NCI-H69 (cell line): Measurements from ENCODE around the gene POLR2M.

Source experiments
- DNase-seq: peaks from one replicate; lab custom pipeline; 2025; lab: John Stamatoyannopoulos, UW

The POLR2M gene

DNA sequence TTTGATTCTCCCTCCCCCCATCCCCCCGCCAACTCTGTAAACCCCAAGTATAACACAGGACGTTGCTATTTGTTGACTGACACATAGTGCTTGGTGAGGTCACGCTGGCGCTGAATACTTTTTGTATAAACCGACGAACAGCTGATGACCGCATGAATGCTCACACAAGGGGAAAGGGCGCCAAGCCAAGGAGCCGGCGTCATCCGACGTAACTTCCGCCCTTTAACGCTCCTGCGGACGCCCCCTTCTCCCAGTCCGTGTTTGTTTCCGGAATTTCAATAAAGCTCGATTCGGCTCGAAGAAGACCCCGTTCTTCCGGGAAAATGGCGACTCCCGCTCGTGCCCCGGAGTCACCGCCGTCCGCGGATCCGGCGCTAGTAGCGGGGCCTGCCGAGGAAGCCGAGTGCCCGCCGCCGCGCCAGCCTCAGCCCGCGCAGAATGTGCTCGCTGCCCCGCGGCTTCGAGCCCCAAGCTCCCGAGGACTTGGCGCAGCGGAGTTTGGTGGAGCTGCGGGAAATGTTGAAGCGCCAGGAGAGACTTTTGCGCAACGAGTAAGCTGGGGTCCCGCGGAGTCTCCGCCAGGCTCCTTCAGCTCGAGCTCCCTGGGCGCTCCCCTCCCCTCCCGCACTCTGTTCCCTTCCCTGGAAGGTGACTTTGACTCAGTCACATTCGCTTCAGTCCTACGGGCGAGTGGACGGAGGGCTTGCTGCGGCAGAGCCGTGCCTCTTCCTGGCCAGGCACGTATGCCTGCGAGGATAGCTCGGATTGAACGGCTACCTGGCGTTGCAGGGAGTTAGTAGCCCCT, at the start of gene POLR2M:
Gene POLR2M (plus strand): TSS at position 310 of the 805 bp plus-strand sequence. CDS start 129 bp downstream, at position 439.
- DNase-seq = peak; percentile 99

DNA sequence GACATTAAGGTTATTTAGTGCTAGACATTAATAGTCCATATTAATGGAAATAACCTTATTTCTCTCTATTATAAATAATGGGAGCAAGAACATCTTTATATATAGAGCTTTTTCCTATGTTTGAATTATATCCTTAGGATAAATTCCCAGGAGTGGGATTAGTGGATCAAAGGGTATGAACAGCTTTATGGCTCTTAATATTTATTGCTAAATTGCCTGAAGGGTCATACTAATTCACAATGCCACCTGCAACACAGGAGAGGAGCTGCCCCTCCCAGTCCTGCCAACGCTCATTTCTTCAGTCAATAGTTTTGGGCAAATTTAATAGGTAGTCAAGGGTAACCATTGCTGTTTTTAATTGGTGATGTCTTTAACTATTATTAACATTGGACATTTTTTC, 48.9 kb upstream of the POLR2M start:
- DNase-seq = no peak

DNA sequence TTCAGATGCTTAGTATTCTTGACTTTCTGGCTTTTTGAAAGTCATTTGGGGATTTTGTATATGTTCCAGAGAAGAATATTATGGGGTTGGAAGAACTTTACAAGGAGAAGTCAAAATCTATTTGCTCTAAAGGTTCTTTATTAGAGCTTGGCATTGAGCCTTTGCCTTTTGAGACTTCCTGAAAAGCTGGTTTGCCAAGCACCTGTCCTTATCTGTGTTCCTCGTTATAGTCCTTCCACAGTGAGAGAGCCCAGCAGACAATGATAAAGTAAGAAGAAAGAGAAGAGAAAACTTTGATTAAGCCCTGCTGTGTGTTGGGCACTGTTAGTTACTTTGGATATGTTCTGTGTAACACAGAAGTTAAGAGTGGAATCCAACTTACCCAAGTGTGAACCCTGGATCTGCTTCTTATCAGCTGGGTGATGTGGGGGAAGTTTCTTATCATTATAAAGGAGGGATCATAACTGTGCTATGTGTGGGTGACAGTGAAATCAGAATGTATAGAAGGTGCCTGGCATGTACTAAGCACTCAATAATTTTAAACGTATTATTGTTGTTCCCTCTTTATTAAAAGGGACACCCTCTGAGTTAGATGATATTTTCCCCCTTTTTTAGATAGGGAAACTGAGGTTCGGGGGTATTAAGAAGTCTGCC, 44.3 kb upstream of the POLR2M start:
- DNase-seq = no peak

DNA sequence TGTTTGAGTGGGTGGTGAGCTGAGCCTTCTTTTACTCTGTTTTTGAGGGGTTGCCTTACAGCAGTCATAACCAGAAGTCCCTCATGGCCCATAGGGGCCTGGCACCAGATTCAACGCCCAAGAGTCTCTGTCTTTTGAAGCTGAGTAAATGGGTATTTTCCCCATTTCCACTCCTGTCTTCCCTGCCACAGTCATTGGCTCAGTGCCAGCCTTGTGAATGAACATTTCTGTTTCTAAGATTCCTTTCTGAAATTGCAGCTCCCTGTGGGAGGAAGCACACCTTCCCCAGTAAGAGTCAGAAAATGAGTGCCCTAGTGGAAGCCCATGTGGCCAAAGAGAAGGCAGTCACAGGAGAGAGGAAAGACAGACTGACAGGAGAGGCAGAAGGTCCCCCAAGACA, 43.7 kb upstream of the POLR2M start:
- DNase-seq = peak; percentile 25

DNA sequence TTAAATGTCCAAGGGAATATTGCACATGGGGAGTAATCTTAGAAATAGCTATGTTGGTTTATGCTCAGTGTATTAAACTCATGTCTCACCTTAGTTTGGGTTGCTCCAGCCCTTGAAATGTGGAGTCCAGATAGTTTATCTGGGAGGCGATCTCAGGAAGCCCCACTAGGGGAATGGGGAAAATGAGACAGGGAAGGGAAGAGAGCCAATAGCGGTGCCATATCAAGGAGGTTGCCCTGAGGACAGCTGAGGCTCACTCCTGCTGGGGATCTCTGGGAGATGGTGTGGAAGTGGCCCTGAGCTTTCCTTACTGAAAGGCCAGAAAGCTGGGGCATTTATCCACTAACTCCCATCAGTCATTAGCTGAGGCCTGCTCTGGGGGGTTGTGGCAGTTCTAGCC, 43.3 kb upstream of the POLR2M start:
- DNase-seq = no peak

DNA sequence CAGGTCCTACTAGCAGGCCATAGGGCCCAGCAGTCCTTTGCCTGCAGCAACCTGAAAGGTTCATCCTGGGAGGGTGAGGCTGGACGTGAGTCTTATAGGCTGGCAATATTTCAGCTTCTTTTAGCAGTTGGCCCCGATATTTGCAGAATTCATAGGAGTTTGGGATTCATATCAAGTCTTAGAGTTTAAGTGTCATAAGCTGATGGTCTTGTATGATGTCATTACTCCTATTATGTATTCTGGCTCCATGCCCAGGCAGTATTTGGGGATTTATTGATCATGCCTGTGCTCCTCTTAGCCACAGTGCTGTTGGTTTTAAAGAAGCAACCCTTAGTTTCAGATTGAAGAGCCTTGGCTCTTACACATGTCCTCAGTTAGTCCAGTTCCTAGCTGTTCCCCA, 41.3 kb upstream of the POLR2M start:
- DNase-seq = no peak

DNA sequence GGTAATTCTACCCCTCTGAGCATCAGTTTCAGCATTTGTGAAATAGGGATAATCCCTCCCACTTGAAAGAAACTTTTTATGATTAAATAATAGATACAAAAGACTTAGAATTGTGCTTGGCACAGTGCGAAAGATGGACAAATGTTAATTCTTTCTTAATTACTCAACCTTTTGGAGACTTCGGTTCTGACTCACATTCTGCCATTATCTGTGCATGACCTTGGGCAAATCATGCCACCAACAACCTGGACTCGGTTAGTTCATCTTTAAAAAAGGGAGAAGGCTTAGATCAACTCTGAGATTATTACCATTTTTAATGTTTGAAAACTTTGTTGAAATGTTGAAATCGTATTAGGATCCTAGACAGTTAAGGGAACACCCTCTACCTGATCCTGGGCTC, 40.6 kb upstream of the POLR2M start:
- DNase-seq = no peak

DNA sequence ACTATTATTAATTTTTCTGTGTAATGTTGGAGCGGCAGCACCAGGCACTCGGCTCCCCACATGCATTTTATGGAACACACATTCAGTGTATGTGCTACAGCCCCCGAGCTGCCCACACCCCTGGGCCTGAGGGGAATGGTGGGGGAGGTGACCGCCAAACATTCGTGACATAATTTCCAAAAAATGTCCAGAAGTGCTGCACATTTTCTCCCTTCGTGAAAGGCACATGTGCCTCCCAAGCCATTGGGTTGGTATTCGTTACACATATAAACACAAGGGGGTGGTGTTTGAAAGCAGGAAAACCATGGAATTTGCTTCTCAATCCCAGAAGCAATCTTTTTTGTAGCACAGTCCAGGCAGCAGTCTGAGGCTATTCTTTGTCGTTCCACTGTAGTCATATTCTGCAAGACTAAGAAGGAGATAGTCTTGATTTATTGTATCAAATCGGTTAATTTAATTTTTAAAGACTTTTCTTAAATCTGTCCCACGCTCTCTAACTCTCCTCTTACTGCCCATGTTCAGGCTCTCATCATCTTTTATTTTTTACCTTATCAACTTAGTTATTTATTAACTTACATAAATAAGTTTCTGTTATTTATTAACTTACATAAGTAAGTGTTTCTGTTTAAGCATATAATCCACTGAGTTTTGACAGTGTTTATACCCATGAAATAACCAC, 39.2 kb upstream of the POLR2M start:
- DNase-seq = peak; percentile 45

DNA sequence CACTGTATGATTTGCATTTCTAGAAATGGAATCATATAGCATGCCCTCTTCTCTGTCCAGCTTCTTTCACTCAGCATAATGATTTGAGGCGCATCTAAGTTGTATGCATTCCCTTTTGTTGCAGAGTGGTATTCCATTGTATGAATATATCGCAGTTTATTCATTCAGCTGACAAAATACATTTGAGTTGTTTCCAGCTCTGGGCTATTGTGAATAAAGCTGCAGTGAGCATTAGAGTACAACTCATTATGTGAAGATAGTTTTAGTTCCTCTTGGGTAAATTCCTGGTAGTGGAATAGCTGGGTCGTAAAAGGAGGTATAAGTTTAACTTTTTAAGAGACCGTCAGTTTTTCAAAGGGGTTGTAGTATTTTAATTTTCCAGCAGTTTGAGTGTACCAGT, 38.5 kb upstream of the POLR2M start:
- no peak for DNase-seq

DNA sequence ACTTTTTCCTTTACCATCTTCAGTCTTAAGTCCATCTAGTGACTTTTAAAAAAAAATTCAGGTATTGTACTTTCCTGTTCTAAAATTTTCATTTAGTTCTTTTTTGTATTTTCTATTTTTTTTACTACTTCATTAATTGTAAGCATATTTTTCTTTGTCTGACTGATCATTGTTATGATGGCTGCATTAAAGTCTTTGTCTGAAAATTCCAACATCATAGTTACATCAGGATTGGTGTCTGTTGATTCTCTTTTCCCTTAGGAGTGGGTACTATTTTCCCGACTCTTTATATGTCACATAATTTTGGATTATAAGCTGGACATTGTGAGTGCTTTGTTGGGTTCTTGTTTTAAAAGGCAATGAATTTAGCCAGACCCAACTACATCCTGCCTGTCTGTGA, 34.9 kb upstream of the POLR2M start:
- DNase-seq = no peak

DNA sequence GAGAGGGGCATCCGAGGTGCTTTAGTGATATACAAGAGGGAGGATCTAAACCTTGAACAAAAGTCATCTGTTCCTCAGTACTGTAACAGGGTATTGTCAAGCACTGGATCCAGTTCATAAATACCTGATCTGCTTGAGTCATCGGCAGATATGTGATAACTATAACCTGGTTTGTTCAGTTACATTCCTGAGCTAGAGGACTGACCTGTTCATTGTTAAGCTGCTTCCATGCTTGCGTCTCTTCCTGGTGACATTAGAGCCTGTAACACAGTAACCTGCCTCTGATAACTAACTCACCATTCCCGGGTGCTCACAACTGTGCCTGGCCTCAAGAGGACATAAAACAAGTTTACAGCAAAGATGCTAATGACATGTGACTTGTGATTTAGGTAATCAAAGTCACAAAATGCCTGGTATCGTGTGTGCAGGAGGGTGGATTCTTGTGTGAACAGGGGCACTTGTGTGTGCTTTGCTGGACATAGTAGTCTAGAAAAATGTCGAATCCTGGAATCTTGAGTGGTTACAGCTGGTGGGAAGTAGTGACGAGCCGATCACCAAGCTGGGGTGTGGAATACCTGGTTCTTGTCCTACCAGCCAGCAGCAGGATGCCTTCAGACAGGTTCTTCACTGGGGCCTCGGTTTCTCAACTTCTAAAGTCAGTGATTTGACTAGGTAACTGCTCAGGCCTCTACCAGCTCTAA, 30.9 kb upstream of the POLR2M start:
- no peak for DNase-seq

DNA sequence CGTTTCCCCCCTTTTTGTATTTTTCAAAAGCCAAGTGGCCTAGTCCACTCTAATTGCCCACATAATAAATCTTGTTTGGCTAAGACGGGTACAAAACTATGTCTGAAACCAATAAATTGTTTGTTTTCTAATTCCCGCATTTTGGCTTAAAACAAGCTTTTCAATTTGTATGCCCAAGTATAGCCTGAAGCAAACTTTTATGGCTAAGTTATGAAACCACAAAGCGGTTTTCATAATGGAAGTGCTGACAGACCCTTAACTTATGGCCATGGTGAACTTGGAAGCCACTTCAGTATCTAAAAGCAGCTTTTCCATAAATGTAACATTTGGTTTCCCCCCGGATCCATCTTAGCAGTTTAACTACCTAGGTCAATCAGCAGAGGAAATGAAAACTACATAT, 29.9 kb upstream of the POLR2M start:
- no peak for DNase-seq

DNA sequence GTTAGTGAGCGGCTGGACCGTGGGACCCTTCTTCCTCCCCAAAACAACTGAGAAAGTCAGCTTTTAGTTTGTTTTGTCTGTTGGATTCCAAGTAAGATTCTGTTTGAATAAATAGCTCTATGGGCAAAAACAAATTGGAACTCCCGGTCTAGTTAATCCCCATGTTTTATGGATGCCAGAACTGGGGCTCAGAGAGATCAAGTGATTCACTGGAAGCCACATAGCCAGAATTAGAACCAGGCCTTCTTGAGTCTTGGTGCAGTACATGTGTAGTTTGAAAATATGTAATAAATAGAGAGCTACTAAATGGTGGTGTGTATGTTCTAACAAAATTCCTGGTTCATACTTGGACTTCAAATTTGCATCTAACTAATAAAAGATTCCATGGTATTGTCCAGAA, 29.3 kb upstream of the POLR2M start:
- no peak for DNase-seq

DNA sequence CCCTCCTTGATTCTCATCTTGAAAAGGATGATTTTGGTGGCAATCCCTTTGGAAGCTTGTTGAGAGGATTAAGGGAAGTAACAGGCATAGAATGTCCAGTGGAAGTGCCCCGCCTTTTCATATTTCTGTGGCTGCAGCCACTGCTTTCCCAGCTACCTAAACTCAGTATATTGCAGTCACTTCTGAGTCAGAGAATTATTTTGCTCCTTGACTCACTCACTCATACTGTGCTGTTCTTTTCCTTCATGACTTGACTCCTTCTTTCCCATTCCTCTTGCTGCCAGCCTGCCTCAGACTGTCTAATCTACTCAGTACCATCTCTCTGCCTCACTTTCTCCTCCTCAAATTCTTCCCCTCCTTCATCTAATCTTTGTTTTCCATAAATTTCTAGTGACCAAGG, 26.5 kb upstream of the POLR2M start:
- no peak for DNase-seq

DNA sequence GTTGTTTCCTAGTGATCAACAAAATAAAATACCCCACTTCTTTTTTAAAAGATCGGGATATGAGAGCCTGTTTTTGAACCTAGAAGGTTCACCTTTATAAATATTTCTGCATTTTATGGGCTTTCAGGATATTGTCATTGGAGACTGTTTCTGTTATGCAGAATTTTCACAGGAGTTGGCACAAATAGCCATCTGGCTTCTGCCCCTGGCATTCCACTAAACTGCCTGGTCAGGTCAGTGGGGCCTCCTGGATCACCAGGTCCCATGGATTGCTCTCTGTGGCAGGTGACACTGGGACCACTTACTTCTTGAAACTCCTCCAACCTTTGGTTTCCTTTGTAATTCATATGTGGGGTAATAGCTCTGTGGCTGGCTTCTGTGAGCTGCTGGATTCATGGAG, 25.5 kb upstream of the POLR2M start:
- no peak for DNase-seq

DNA sequence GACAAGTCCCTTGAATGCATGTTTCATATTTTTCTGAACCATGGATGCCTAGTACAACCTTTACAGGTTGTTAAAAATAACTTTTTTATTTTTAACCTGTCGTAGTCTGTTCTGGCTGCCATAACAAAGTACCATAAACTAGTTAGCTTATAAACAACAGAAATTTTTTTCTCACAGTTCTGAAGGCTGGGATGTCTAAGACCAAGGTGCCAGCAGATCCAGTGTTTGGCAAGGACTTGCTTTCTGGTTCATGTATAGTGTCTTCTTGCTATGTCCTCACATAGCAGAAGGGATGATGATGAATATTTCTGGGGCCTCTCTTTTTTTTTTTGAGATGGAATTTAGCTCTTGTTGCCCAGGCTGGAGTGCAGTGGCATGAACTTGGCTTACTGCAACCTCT, 23.0 kb upstream of the POLR2M start:
- no peak for DNase-seq

DNA sequence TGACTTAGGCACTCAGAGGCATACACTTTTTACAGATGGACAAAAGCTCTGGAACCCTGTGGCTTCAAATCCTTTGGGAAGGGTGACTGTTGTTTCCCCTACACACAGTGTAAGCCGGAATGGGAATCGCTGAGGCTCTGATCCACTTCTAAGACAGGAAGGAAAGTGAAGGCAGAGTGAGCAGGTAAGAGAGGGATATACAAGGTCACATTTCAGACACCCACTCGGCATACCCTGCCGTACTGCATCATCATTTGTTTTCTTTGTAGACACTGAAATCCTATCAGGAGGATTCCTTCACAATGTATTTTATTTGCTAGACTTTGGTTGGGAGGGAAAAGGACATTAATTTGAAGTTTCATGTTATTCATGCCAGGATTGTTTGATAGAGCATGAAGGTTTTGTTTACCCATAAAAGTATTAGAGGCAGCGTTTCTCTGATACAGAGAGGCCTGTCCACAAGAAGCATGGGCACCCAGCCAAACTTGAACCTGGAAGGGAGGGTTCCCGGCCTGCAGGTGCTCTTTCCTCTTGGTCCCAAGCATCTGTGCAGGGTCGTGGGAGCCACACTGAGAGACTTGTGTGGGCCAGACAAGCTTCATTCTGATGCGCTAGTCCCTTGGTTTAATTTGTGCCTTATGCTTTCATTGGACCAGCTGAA, 21.9 kb upstream of the POLR2M start:
- peak; percentile 67 for DNase-seq

DNA sequence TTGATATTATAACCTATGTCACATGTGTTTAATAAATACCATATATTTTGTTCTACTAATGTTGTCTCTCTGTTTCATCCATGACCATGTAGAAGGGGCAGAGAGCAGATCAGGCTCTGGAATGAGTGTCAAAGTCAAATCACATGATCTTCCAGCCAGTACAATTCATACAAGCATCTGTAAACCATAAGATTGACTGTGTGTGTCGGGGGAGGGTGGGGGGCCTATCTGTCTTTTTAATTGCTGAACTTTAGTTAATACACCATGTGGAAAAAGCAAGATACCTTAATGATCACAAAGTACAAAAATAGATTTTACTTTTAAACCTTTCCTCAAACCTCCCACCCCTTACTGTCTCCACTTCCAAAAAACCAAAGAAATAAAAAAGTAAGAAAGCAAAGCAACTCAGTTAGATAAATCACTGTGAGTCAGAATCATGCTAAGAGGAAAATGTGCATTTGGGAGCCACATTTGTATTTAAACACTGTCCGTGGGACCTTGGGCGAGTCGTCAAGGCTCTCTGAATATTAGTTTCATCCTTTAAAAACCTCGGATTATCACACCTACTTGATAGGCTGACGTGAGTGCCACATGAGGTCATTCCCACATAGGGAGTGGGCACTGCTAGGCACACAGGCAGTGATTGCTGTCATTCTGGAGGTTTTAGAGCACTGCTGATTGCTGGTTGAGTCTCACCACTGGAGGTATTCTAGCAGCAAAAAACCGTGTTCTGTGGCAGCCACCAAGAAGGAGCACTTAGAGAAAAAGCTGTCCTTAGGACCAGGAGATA, 21.0 kb upstream of the POLR2M start:
- no peak for DNase-seq

DNA sequence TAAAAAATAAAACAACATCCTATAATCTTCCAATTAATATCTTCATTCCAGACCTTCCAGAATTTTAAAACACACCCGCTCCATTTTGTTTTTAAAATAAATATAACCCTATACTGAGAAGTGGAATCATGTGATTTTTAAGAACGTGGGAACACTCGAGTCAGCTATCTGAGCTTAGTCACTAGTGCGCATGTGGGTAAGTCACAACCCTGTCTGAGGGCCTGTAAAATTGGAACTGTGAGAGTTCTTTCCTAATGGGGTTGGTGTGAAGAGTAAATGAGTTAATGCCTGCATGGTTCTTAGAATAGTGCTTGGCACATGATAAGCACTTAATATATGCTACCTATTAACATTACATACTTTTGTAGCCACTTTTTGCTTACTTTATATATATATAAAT, 19.9 kb upstream of the POLR2M start:
- DNase-seq = no peak

DNA sequence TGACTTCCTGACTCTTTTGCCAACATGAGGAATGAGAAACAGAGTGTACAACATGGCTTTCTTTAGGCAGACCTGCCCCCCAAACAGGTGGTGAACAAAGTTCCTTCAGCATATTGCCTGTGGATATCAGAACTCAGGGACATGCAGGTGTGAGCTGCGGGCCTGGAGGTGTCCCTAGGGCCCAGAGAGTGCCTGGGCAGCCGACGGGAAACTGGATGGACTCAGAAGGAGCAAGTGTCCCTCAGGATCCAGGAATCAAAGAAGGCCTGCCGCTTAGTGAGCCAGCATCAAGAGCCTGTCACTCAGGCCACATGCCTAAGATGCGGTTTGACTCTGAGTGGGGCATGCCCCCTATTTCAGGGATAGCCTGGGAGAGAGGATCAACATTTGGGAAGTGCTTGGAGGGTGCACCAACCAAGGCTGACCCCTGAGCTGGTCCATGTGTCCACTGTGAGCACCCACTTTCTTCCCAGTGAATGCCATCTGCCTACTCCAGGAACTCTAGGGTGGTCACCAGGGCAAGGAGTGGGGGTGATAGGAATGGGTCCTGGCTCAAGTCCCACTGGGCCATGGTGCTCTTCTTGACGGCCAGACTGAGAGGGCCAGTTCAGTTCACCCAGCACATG, 16.1 kb upstream of the POLR2M start:
- DNase-seq = no peak

DNA sequence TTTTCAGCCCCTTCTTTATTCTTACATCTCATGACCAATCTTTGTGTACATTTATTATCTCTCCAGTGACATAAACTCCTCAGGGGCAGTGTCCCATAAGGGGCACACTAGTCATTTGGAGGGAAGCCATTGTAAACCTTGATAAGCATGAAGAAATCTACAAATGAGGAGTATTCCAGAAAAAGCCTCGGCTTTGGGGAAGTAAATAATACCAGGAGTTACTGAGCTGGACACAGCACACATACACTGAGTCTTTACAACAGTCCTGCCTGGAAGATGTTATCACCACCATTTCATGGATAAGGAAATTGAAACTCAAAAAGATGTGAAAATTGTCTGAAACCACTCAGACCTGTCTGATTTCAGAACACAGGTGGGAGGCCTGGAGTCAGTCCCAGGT, 15.4 kb upstream of the POLR2M start:
- DNase-seq = no peak
